GM15510 (cell line): ENCODE data around the gene FAM131A.

Source experiments
- POLR2A ChIP-seq: IDR thresholded peaks from 3 replicates; pipeline ENCODE4 v1.6.1; 2011; ENCODE audit warnings: borderline replicate concordance; ENCODE audit not compliant: insufficient read length; ENCODE audit errors: extremely low read depth

The FAM131A gene

DNA sequence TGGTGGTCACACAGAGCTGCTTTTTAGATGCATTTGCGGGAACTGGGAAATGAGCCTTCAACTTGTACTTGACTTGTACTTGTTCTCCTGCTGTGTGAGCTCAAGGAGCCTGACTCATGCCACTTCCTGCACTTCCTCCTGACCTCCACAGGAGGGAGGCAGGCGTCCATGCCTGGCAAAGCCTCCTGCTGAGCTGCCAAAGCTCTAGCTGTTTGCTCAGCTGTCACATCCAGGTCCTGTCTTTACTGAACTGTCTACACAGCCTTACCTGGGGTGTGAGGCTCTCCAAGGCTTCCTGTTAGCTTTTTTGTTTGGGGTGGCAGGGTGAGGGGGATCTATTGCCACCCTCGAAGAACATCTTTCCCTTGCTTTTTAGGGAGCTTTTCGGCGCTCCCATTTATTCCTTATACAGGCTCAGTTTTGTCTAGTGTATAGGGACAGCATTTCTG is 34.2 kb downstream of the FAM131A start:
- TF ChIP-seq POLR2A, result no peak

DNA sequence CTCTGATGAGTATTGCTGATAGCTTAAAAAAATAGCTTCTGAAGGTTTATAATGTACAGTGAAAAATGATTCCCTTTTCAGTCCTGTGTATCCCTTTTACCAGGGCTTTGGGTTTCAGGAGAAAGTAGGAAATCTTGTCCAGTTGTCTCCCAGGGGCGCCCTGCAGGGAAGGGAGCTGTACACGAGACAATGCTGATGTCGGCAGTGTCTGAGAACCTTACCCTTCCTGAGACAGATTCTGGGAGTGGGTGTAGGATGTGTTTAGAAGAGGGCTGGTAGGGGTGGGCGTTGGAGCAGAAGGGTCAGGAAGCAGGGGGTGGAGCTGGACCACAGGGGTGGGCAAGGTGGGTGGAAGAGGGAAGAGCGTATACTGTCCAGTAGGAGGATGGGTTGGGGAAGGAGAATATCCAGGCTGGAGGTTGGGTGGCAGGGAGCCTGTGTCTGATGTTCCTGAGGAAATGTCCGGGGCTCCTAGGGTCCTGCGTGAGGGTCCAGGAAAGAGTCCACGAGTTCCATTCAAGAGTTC is 35.0 kb downstream of the FAM131A start:
- no peak for TF ChIP-seq POLR2A

DNA sequence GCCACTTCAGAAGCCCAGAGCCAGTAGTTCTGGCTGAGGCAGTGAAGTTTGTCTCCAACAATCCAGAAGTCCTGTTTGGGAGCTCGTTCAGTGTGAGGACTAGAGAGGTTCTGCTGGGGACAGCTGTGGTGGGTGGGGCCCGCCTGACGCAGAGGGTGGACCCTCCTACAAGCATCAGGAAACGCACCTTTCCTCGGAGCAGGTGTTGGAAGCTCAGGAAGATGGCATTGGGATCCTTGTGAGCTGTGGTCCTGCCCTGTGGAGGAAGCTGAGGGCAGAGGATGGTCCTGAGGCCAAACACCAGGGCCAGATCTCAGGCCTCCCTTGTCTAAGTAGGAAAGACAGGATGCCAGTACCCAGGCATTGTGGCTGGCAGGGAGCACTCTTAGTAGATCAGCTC is 35.5 kb downstream of the FAM131A start:
- TF ChIP-seq POLR2A, result no peak

DNA sequence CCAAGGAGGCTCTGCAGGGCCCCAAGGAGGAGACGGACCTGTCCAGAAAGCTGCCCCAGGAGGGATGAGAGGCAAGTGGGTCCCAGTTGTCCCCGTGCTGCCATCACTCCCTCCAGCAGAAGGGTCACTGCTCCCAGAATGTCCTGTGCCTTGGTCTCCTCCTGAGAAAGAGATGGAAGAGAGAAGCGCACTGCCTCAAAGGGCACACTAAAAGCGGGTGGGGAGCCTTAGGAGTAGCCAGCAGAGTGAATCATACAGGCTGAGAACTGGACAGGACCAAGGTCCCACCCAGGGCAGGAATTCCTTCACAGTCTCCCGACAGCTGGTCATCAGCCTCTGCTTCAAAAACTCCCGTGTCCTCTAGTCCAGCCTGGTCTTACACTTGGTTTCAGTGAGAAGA is 36.0 kb downstream of the FAM131A start:
- TF ChIP-seq POLR2A, result no peak

DNA sequence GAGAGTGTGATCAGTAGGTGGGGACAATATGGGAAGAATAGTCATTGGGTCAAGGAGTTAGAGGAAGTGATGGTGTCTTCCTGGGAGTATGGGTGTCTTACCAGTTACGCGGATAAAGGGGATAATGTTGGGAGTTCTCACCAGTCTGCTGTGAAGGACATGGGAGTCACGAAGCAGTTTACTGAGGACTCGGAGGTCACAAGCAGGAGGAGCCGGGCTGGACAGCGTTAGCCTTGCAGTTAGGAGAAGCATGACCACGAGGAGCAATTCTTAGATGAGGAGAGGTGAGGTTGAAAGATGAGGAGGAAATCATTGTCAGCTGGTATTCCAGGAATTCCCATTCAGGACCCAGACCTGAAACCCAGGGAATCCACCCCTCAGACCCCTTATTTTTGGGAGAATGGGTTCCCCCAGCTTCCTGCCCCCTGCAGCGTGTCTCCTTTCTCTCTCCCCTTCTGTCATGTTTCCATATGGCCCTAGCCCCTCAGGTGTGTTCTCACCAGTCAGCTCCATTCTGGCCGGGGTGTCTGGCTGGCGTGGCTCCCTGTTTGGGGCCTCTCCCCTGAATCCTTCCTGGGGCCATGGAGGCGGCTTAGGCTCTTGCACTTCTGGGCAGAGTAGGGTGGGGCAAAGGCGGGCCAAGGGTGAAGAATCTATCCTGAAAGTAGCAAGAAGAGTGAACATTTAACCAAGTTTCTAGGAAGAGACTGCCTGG is 38.5 kb downstream of the FAM131A start:
- no peak for TF ChIP-seq POLR2A

DNA sequence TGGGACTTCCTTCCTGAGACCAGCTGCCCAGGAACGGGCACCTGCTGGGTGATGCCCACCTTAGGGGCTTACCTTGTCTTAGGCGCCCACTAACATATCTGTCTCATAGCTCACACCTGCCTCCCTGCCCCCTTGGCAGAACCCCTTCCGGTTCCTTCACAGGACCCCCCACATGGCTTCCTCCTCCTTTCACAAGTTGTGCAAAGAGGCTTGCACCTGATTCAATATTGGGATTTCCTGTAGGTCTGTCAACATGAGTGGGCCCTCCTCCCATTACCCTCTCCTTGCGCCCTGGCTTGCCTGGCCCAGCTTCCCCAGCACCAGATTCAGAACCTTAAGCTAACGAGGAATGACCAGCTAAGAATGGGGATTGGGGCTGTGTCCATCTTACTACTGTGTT is 40.0 kb downstream of the FAM131A start:
- no peak for TF ChIP-seq POLR2A

DNA sequence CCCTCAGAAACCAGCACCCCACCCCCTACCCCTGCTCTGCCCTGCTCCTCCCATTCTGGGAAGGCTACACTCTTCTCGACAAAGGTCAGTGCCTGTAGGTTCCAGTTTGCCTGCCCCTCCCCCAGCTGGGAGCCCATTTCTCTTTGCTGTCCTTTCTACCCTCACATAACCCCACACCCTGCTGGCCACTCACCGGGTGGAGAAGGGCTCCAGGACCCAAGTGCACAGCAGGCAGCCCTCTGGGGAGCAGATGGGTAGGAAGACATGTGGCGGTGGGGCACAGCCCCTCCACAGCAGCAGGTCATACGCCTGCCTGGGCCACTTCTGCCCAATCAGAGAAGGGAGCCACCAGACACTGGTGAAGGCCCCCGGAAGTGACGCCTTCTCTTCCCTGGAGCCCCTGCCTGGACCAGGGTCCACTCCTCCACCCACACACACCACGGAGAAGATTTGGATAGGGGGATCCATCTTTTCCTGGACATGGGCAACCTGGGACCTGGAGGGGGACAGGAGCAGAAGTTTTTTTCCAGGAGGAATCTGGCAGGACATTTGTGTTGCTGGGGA is 40.6 kb downstream of the FAM131A start, which contains the start of gene THPO:
TSS of gene THPO (minus strand) at position 326 of the 564 bp plus-strand sequence. CDS start 1,948 bp downstream, outside the sequence.
- no peak for TF ChIP-seq POLR2A

DNA sequence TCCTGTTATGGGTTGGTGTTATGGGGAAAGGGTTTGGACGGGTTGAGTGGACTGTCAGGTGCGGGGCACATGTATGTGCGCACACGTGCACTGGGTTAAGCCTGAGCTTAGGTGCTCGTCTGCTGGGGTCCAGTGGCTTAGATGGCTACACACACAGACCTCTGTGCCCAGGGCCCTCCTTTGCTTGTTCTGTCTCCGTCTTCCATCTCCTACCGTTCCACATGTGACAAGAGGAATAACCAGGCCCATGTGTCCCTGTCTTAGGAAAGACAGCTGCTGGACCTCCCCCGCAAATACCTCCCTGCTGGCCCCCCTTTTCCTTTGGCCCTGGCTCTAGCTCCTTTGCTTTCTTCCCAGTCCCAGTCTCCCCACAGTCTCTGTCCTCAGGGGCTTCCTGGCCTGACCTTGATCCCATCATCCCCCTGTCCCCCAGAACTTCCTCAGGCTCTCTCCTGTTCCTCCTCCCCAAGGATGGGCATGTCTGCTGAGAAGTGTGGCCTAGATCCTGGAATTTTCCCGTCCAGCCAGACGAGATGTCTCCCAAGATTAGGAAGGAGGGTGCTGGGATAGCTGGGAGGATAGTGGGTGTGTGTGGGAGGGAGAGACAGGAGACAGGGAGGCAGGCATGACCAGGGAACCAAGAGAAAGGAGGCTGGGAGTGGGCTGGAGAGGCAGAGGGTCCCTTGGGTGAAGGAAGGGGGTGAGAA is 41.4 kb downstream of the FAM131A start:
- no peak for TF ChIP-seq POLR2A

DNA sequence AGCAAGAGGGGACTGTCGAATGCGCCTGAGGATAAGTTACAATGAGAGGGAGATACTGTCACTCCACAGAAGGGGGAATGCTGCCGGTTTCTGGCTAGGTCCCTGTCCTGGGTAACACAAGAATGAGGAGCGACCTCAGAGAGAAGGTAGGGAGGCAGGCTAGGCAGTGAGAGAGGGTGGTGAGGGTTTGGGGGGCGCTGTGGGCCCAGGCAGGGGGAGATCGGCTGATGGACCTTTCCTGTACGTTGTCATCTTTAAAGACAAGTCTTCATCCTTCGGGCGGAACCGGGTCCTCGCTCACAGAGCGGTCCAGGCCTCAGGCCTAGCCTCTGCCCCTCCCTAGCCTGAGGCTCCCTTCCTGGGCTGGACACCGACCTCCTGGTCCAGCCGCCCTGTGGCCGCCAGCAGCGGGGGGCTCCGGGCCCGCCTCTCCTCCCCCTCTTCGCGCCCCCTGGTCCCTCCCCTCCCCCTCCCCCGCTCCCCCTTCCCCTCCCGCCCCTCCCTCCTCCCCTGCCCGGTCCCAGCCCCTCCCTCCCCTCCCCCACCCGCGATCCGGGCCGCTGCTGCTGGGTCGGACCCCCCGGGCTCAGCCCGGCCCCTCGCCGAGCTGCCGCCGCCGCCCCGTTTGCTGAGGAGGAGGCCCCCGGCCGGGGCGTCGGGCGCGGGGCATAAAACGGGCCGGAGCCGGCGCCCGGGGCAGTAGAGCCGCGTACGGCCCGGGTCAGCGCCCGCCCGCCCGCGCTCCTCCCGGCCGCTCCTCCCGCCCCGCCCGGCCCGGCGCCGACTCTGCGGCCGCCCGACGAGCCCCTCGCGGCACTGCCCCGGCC is 42.2 kb downstream of the FAM131A start, which contains the start of gene CHRD:
TSS of gene CHRD (plus strand) at position 697 of the 827 bp plus-strand sequence. CDS start 265 bp downstream, outside the sequence.
- no peak for TF ChIP-seq POLR2A

DNA sequence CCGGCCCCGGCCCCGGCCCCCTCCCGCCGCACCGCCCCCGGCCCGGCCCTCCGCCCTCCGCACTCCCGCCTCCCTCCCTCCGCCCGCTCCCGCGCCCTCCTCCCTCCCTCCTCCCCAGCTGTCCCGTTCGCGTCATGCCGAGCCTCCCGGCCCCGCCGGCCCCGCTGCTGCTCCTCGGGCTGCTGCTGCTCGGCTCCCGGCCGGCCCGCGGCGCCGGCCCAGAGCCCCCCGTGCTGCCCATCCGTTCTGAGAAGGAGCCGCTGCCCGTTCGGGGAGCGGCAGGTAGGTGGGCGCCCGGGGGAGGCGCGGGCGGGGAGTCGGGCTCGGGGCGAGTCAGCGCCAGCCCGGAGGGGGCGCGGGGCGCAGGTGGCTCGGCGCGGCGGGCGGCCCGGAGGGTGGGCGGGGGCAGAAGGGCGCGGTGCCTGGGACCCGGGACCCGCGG is 42.8 kb downstream of the FAM131A start:
- no peak for TF ChIP-seq POLR2A

DNA sequence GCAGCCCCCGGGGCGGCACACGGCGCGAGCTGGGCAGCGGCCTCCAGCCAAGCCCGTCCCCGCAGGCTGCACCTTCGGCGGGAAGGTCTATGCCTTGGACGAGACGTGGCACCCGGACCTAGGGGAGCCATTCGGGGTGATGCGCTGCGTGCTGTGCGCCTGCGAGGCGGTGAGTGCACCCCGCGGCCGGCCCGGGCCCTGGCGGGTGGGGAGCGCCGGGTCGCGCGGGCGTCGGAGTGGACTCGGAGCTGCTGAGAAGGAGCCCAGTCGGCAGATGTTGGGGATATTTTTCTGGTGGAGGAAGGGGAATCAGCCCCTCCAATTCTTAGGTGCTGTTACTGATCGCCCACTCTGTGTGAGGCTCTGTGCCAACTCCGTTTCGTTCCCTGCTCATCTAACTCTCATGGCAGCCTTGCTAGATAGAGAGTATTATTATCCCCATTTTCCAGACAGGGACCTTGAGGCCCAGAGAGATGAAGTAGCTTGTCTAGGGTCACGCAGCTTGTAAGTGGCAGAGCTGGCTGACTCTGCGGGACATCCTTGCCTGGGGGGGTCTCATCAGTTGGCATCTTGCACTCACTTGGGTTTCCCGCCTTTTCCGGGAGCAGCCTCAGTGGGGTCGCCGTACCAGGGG is 43.3 kb downstream of the FAM131A start:
- no peak for TF ChIP-seq POLR2A

DNA sequence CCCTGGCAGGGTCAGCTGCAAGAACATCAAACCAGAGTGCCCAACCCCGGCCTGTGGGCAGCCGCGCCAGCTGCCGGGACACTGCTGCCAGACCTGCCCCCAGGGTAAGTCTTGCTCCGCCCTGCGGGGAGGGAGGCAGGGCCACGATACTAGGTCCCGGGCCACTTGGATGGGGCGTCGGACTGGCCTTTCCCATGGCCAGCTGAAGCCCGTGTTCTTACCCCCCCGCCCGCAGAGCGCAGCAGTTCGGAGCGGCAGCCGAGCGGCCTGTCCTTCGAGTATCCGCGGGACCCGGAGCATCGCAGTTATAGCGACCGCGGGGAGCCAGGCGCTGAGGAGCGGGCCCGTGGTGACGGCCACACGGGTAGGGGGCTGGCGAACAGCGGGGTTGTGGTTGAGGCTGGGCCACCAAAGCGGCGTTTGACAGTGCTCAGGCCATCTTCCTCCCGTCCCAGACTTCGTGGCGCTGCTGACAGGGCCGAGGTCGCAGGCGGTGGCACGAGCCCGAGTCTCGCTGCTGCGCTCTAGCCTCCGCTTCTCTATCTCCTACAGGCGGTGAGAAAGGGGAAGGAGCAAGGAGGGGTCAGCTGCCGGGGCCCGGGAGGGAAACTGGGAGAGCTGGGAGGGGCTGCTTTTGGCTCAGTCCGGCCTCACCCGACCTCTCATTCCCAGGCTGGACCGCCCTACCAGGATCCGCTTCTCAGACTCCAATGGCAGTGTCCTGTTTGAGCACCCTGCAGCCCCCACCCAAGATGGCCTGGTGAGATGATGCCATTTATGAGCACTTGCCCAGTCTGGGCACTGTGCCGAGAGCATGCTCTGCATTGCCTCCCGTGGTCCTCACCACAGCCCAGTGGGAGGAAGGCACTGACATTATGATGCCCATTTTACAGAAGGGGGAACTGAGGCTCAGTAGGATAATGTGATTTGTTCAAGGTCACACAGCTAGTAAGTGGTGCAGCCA is 44.1 kb downstream of the FAM131A start:
- no peak for TF ChIP-seq POLR2A
